HG03521 (cell line): ENCODE data around the gene EIF5B.

Experiments
- ATAC-seq: cut with Tn5 transposase; IDR thresholded peaks from one replicate; pipeline ENCODE4 v1.9.1; 2021; ENCODE audit warnings: mild to moderate bottlenecking, moderate library complexity; ENCODE audit not compliant: unreplicated experiment

EIF5B gene

GRCh38 chr2:99404039-99404796, 67.0 kb downstream of the EIF5B start:
- no peak for ATAC-seq

- no peak for ATAC-seq
Measured at GRCh38 chr2:99404797-99405669, 67.8 kb downstream of the EIF5B start.

- ATAC-seq, result no peak
Measured at GRCh38 chr2:99406137-99406536, 68.9 kb downstream of the EIF5B start.

DNA sequence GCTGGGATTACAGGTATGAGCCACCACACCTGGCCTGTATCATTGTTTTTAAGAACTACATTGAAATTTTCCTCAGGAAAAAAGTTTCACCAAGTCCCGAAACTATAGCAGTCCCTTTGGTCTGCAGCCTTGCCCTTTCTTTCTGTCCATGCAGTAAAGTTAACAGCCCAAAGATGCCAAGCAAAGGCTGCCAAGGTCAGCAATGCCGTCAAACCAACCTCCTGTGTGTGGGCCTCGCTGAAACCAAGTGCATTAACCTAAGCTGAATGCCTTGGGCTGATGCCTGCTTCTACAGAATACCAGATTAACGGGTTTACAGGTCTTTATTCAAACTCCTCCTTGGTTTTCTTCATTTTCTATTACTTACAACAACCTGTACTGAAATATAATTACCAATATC, 73.1 kb downstream of the EIF5B start:
- no peak for ATAC-seq

GRCh38 chr2:99414566-99414965, 77.4 kb downstream of the EIF5B start:
- ATAC-seq, result no peak

DNA sequence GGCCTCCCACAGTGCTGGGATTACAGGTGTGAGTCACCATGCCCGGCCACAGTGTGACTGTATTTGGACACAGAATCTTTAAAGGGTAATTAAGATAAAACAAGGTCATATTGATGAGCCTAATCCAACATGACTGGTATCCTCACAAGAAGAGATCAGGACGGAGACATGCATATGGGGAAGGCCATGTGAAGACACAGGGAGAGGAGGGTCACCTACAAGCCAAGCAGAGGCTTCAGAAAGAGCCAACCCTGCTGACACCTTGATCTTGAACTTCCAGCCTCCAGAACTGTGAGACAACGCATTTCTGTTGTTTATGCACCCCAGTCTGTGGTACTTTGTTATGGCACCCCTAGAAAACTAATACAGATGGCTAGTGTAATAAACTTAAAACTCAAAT, 80.2 kb downstream of the EIF5B start:
- ATAC-seq, result no peak

- no peak for ATAC-seq
Measured at GRCh38 chr2:99420031-99420430, 82.8 kb downstream of the EIF5B start.

- ATAC-seq, result no peak
Measured at GRCh38 chr2:99420751-99421299, 83.6 kb downstream of the EIF5B start.

DNA sequence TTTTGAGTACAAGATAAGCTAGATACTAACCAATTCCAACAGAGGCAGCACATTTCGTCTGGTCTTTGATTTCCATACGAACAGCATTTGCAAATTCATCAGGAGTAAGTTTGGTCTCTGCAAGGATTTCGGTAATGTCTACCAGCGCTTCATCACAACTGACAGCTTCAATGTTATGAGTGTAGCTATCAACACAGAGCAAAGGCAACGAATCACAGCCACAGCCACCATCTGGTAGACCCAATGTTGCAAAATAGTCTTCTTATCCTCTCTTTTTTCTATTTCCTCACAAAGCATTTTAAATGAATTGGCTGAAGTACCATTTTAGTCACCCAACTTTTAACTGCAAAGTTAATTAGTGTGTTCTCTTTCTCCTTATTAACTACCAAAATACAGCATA, 84.3 kb downstream of the EIF5B start:
- ATAC-seq, result no peak

DNA sequence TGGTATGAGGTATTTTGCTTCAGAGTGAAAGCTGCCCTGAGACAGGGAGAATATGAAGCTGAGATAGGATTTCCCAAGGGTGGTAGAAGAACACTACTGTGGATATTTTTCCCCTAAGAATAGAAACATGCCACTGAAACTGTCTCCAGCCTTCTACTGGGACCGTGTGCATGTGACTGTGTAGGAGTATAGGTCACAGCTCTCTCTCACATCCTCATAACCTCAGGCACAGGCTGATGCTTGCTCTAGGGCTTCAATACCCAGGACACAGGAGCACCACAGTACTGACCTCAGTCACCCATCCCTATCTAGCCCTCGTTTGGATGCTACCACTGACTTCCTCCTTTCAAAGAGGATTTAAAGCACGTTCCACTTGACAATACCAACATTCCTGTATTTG, 85.4 kb downstream of the EIF5B start:
- no peak for ATAC-seq

DNA sequence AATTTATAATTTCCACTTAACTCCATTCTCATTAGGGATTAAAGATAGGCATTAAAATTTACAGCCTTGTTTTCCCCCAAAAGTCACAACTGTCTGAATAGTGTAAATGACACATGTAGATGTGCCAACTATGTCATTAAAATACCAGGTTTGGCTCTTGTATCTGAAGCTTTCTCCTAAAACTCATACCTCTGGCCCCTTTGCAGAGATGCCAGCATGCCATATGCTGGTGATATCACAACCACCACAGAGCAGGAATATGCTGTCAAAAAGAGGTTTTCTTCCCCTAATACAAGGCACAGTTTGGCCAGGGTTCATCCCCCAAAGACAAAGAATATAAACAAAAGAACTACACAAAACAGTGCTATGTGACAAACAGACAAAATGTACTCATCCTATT, 87.2 kb downstream of the EIF5B start:
- ATAC-seq, result no peak

GRCh38 chr2:99425022-99425421, 87.8 kb downstream of the EIF5B start:
- ATAC-seq, result no peak

GRCh38 chr2:99430614-99431291, 93.6 kb downstream of the EIF5B start:
- no peak for ATAC-seq

GRCh38 chr2:99431587-99432275, 94.5 kb downstream of the EIF5B start:
- ATAC-seq, result no peak

GRCh38 chr2:99433340-99433739, 96.2 kb downstream of the EIF5B start:
- ATAC-seq, result no peak

GRCh38 chr2:99436874-99437273, 99.7 kb downstream of the EIF5B start:
- ATAC-seq, result no peak

GRCh38 chr2:99439971-99440505, 102.8 kb downstream of the EIF5B start:
- ATAC-seq, result no peak

- no peak for ATAC-seq
Measured at GRCh38 chr2:99442837-99443236, 105.6 kb downstream of the EIF5B start.

DNA sequence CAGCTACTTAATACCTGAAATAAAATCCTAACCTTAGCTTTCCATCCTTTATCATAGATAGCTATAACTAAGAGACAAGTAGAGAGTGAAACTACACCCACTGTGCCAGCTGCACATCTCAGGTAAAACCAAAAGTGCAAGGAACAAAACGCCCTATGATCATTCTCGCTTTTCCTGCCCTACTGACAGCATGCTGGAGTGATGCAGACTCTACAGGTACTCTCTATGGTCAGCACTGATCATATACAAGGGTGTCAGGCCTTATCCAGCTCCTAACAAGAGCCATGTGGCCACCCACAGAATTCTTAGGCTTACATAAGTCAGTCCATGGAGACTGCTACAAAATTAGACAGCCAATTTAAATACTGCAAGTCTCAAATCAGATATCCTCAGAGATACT, 107.0 kb downstream of the EIF5B start:
- ATAC-seq, result no peak

- ATAC-seq, result no peak
Measured at GRCh38 chr2:99445065-99445464, 107.9 kb downstream of the EIF5B start.
